SU-DHL-6 (cell line): ENCODE data around the gene SH3BGR.

ENCODE experiments used
- H2AFZ ChIP-seq: fragments of 200-600 bp; sonication (generic); 2 replicates; pipeline ENCODE4 v1.6.1; 2014; ENCODE audit warnings: low read depth, mild to moderate bottlenecking, moderate library complexity, mixed read lengths, antibody characterized with exemption, low read length; ENCODE audit not compliant: severe bottlenecking
- H3F3A ChIP-seq: fragments of 200-600 bp; shearing (Covaris generic); 2 replicates; pipeline ENCODE4 v1.6.0; 2016; ENCODE audit warnings: antibody characterized with exemption, mild to moderate bottlenecking; ENCODE audit not compliant: insufficient read depth
- H3K27ac ChIP-seq: fragments of 200-600 bp; sonication (generic); 2 replicates; pipeline ENCODE4 v1.5.1; 2016; ENCODE audit warnings: low read depth, mild to moderate bottlenecking, low read length, moderate library complexity, mixed read lengths
- H3K27me3 ChIP-seq: fragments of 200-600 bp; sonication (generic), shearing (Covaris generic); 2 replicates; pipeline ENCODE4 v1.6.0; 2014; ENCODE audit warnings: mild to moderate bottlenecking, low read length
- H3K36me3 ChIP-seq: fragments of 200-600 bp; sonication (generic); 2 replicates; pipeline ENCODE4 v1.6.1; 2014; ENCODE audit warnings: mild to moderate bottlenecking, low read length, mixed read lengths
- H3K4me2 ChIP-seq: fragments of 300-600, 200-600 bp; shearing (Covaris generic), sonication (generic); 2 replicates; pipeline ENCODE4 v1.6.0; 2014; ENCODE audit warnings: low read length, low read depth, mild to moderate bottlenecking; ENCODE audit not compliant: poor library complexity, severe bottlenecking
- H3K4me3 ChIP-seq: fragments of 200-600 bp; sonication (generic); 2 replicates; pipeline ENCODE4 v1.5.1; 2014; ENCODE audit warnings: antibody characterized with exemption, low read length, mild to moderate bottlenecking, mixed read lengths; ENCODE audit not compliant: insufficient read depth, poor library complexity, severe bottlenecking
- H3K79me2 ChIP-seq: fragments of 200-600 bp; sonication (generic); 2 replicates; pipeline ENCODE4 v1.6.1; 2014; ENCODE audit warnings: mild to moderate bottlenecking, low read length, moderate library complexity; ENCODE audit not compliant: insufficient read depth
- H3K9ac ChIP-seq: fragments of 200-600 bp; sonication (generic); 2 replicates; pipeline ENCODE4 v1.7.0; 2014; ENCODE audit warnings: mild to moderate bottlenecking, low read length
- H3K9me2 ChIP-seq: fragments of 200-600 bp; sonication (generic); replicated peaks from 2 replicates; pipeline ENCODE4 v1.6.1; 2014; ENCODE audit warnings: low read length; ENCODE audit not compliant: insufficient read depth
- H3K9me3 ChIP-seq: fragments of 200-600 bp; sonication (generic); 2 replicates; pipeline ENCODE4 v1.6.1; 2014; ENCODE audit warnings: low read length, mixed read lengths; ENCODE audit not compliant: insufficient read depth
- H4K20me1 ChIP-seq: fragments of 200-600 bp; sonication (generic); 2 replicates; pipeline ENCODE4 v1.6.1; 2014; ENCODE audit warnings: low read depth, mild to moderate bottlenecking, antibody characterized with exemption, low read length, moderate library complexity, mixed read lengths
- EZH2phosphoT487 ChIP-seq: fragments of 200-600 bp; sonication (generic), shearing (Covaris generic); conservative IDR thresholded peaks from 2 replicates; pipeline ENCODE4 v1.6.1; 2018; ENCODE audit warnings: mild to moderate bottlenecking, antibody characterized with exemption, low read length, moderate library complexity, mixed read lengths
- TF ChIP-seq, protein P1 (sequence below): fragments of 200-600 bp; sonication (generic); IDR thresholded peaks from one replicate; pipeline ENCODE4 v1.5.1; 2017; ENCODE audit warnings: antibody characterized with exemption, mild to moderate bottlenecking, low read length, moderate library complexity; ENCODE audit not compliant: insufficient read depth, poor library complexity, severe bottlenecking

Gene SH3BGR

DNA sequence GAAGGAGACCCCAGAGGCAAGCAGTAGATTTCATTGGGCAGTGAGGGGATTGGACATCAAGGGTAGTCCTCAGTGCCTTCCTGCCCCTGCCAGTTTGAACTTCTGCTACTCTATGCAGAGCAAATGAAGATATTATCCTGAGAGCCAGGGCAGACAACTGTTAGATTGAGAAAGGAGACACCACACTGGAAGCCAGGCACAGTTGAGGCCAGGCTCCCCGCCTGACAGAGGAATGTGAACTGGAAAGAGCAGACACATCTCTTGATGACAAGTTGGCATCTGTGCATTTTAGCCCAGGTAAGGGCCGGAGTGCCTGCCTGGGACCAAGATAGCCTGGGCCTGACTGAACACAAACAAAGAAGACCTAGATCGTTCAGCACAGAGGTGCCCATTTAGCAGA lies 16.0 kb downstream of the SH3BGR start:
- Histone ChIP-seq H3K79me2 (no peaks in the 10 kb centered on the region), H3K9me3 (no peaks in the 10 kb centered on the region), H3K9ac (no peak overlapping the region), H3K27ac (no peak overlapping the region), H3K4me2 (no peak overlapping the region), H3F3A (no peaks in the 10 kb centered on the region), H3K27me3 (no peaks in the 10 kb centered on the region), H4K20me1 (no peaks in the 10 kb centered on the region), H3K36me3 (no peaks in the 10 kb centered on the region), H3K4me3 (no peak overlapping the region), H2AFZ (no peak overlapping the region), H3K9me2 (no peaks in the 10 kb centered on the region)
- no peak for TF ChIP-seq EZH2phosphoT487
- TF ChIP-seq, protein P1, sequence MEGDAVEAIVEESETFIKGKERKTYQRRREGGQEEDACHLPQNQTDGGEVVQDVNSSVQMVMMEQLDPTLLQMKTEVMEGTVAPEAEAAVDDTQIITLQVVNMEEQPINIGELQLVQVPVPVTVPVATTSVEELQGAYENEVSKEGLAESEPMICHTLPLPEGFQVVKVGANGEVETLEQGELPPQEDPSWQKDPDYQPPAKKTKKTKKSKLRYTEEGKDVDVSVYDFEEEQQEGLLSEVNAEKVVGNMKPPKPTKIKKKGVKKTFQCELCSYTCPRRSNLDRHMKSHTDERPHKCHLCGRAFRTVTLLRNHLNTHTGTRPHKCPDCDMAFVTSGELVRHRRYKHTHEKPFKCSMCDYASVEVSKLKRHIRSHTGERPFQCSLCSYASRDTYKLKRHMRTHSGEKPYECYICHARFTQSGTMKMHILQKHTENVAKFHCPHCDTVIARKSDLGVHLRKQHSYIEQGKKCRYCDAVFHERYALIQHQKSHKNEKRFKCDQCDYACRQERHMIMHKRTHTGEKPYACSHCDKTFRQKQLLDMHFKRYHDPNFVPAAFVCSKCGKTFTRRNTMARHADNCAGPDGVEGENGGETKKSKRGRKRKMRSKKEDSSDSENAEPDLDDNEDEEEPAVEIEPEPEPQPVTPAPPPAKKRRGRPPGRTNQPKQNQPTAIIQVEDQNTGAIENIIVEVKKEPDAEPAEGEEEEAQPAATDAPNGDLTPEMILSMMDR = no peak

DNA sequence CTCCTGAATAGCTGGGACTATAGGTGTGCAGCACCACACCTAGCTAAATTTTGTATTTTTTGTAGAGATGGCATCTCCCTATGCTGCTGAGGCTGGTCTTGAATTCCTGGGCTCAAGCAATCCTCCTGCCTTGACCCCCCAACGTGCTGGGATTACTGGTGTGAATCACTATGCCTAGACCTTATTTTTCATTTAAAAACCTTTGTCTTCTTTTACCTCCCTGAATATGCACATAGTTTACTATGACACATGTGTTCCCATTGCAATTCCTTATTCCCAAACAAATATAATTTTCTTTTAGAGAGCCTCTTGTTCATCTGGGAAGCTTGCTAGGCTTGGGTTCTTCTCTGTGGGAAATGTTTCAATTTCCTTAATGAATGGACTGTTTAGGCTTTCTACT lies 16.8 kb downstream of the SH3BGR start:
- Histone ChIP-seq H3K9me3 (no peaks in the 10 kb centered on the region), H2AFZ (no peak overlapping the region), H3K36me3 (no peaks in the 10 kb centered on the region), H3K27ac (no peak overlapping the region), H3K9me2 (no peaks in the 10 kb centered on the region), H3K4me3 (no peak overlapping the region), H3K79me2 (no peaks in the 10 kb centered on the region), H3K9ac (no peak overlapping the region), H3F3A (no peaks in the 10 kb centered on the region), H3K4me2 (no peak overlapping the region), H4K20me1 (no peaks in the 10 kb centered on the region), H3K27me3 (no peaks in the 10 kb centered on the region)
- TF ChIP-seq, protein P1 = no peak
- no peak for TF ChIP-seq EZH2phosphoT487

DNA sequence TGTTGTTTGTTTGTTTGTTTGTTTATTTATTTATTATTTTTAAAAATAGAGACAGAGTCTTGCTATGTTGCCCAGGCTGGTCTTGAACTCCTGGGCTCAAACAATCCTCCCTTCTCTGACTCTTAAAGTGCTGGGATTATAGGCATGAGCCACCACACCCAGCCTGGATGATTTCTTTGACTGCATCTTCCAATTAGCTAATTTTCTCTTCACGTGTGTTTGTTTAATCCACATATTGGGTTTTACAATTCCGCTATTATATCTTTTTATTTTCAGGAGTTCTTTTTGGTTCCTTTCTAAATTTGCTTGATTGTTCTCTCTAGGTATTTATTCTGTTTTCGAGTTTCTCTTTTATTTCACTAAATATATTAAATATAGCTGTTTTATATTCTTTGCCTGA lies 19.8 kb downstream of the SH3BGR start:
- H3K9ac ChIP-seq = no peak overlapping the region
- H3K4me3 ChIP-seq = no peak overlapping the region
- TF ChIP-seq, protein P1 = no peak
- TF ChIP-seq EZH2phosphoT487 = no peak
- H3K79me2 ChIP-seq = no peaks in the 10 kb centered on the region
- H3K9me2 ChIP-seq = no peaks in the 10 kb centered on the region
- no peaks in the 10 kb centered on the region for H3K9me3 ChIP-seq
- H4K20me1 ChIP-seq = no peaks in the 10 kb centered on the region
- no peak overlapping the region for H3K27ac ChIP-seq
- H2AFZ ChIP-seq = no peak overlapping the region
- no peaks in the 10 kb centered on the region for H3K27me3 ChIP-seq
- H3K4me2 ChIP-seq = no peak overlapping the region
- no peaks in the 10 kb centered on the region for H3F3A ChIP-seq
- H3K36me3 ChIP-seq = no peaks in the 10 kb centered on the region

DNA sequence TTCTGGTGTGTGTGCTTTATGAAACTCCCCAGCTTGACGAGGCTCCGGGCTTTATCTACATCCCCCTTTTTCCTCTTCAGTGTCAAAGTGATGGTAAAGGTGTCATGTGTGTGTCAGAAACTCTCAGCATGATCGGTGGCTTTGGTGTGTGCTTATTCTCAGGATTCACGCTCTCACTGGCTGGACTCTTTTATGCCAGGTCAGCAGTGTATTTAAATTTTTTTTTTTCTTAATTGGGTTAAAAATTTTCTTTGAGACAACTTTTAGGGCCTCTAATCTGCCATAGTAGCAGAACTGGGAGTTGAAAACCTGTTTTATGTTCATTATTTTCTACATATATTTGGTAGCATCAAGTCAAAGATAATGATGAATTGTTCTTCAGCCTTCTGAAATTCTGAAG lies 21.0 kb downstream of the SH3BGR start:
- no peaks in the 10 kb centered on the region for H3K79me2 ChIP-seq
- no peaks in the 10 kb centered on the region for H3K36me3 ChIP-seq
- H3K9ac ChIP-seq = no peak overlapping the region
- no peaks in the 10 kb centered on the region for H3K9me2 ChIP-seq
- H2AFZ ChIP-seq = no peak overlapping the region
- H3K4me2 ChIP-seq = no peak overlapping the region
- H3K4me3 ChIP-seq = no peak overlapping the region
- H3F3A ChIP-seq = no peaks in the 10 kb centered on the region
- no peak overlapping the region for H3K27ac ChIP-seq
- H3K9me3 ChIP-seq = no peaks in the 10 kb centered on the region
- no peaks in the 10 kb centered on the region for H4K20me1 ChIP-seq
- no peaks in the 10 kb centered on the region for H3K27me3 ChIP-seq
- TF ChIP-seq, protein P1 = no peak
- TF ChIP-seq EZH2phosphoT487 = no peak
